H7 (cell line): Measurements from ENCODE around the gene CENPV. TPM values are rescaled to one million over a fixed set of nuclear protein-coding genes. Genes with fewer than 3 reads are reported as not detected.
A peak's percentile ranks its signal among the peaks of the same experiment; 100 is the strongest.

Source experiments
- DNase-seq: peaks from one replicate; pipeline ENCODE4 v3.0.0; 2012
- H3K27me3 ChIP-seq: 2 replicates; pipeline ENCODE4 v1.6.0; 2011; ENCODE audit warnings: mild to moderate bottlenecking, low read length; ENCODE audit not compliant: control insufficient read depth, insufficient read depth
- H3K36me3 ChIP-seq: replicated peaks from 2 replicates; pipeline ENCODE4 v1.5.1; 2011; ENCODE audit warnings: low read length; ENCODE audit not compliant: control insufficient read depth, insufficient read depth
- H3K4me3 ChIP-seq: 2 replicates; pipeline ENCODE4 v1.5.1; 2011; ENCODE audit warnings: low read depth, mild to moderate bottlenecking, control low read depth, low read length, moderate library complexity; ENCODE audit not compliant: insufficient read depth
- total RNA-seq: library from RNA; depleted of rRNA; stranded (reverse); fragments of >200 nt; shearing (Covaris generic); gene quantifications from 2 replicates; pipeline ENCODE4 v1.2.3, GENCODE V29; 2014

CENPV gene
- total RNA-seq, 1 experiment from 2014 or later: 159 TPM

- peak; percentile 40 for DNase-seq
- H3K27me3 ChIP-seq: no peaks in the 10 kb centered on the region
- peaks cover 12% of the 10 kb centered on the region for H3K36me3 ChIP-seq
- no peak overlapping the region for H3K4me3 ChIP-seq
Measured at GRCh38 chr17:16378636-16379282, 25.5 kb upstream of the CENPV start.

GRCh38 chr17:16377941-16378341 is 24.7 kb upstream of the CENPV start:
- no peak for DNase-seq
- no peaks in the 10 kb centered on the region for H3K27me3 ChIP-seq
- H3K36me3 ChIP-seq: peaks cover 8% of the 10 kb centered on the region
- H3K4me3 ChIP-seq: no peak overlapping the region

- no peaks in the 10 kb centered on the region for H3K36me3 ChIP-seq
- no peak overlapping the region for H3K4me3 ChIP-seq
- no peak for DNase-seq
- no peaks in the 10 kb centered on the region for H3K27me3 ChIP-seq
Measured at GRCh38 chr17:16374146-16374938, 21.1 kb upstream of the CENPV start.

- Histone ChIP-seq H3K27me3 (no peaks in the 10 kb centered on the region), H3K36me3 (no peaks in the 10 kb centered on the region), H3K4me3 (no peak overlapping the region)
- DNase-seq: no peak
Measured at GRCh38 chr17:16371742-16372141, 18.5 kb upstream of the CENPV start.

- H3K4me3 ChIP-seq: no peak overlapping the region
- DNase-seq: no peak
- no peaks in the 10 kb centered on the region for H3K36me3 ChIP-seq
- no peaks in the 10 kb centered on the region for H3K27me3 ChIP-seq
Measured at GRCh38 chr17:16364625-16365024, 11.4 kb upstream of the CENPV start.

- H3K36me3 ChIP-seq: no peaks in the 10 kb centered on the region
- no peaks in the 10 kb centered on the region for H3K27me3 ChIP-seq
- peak; percentile 82 for DNase-seq
- no peak overlapping the region for H3K4me3 ChIP-seq
Measured at GRCh38 chr17:16363749-16364536, 10.7 kb upstream of the CENPV start.

GRCh38 chr17:16361874-16362273 is 8.6 kb upstream of the CENPV start:
- H3K36me3 ChIP-seq: no peaks in the 10 kb centered on the region
- no peak for DNase-seq
- no peak overlapping the region for H3K4me3 ChIP-seq
- no peaks in the 10 kb centered on the region for H3K27me3 ChIP-seq

- H3K27me3 ChIP-seq: no peaks in the 10 kb centered on the region
- H3K36me3 ChIP-seq: no peaks in the 10 kb centered on the region
- no peak for DNase-seq
- no peak overlapping the region for H3K4me3 ChIP-seq
Measured at GRCh38 chr17:16358394-16358793, 5.1 kb upstream of the CENPV start.

- peak; percentile 33 for DNase-seq
- Histone ChIP-seq H3K27me3 (no peaks in the 10 kb centered on the region), H3K4me3 (no peak overlapping the region), H3K36me3 (peaks cover 1% of the 10 kb centered on the region)
Measured at GRCh38 chr17:16354585-16354984, 1.3 kb upstream of the CENPV start.

GRCh38 chr17:16352667-16353316 is 477 bp downstream of the CENPV start:
- H3K36me3 ChIP-seq: peaks cover 7% of the 10 kb centered on the region
- H3K27me3 ChIP-seq: no peaks in the 10 kb centered on the region
- peak overlapping the region; percentile 78 for H3K4me3 ChIP-seq
- peak; percentile 84 for DNase-seq

GRCh38 chr17:16352303-16352666 is 984 bp downstream of the CENPV start:
- peaks cover 7% of the 10 kb centered on the region for H3K36me3 ChIP-seq
- H3K27me3 ChIP-seq: no peaks in the 10 kb centered on the region
- DNase-seq: peak; percentile 86
- H3K4me3 ChIP-seq: peak overlapping the region; percentile 78

- Histone ChIP-seq H3K27me3 (no peaks in the 10 kb centered on the region), H3K4me3 (peak overlapping the region; percentile 78), H3K36me3 (peaks cover 7% of the 10 kb centered on the region)
- DNase-seq: no peak
Measured at GRCh38 chr17:16351831-16352230, 1.4 kb downstream of the CENPV start.

GRCh38 chr17:16349431-16349830 is 3.8 kb downstream of the CENPV start:
- H3K4me3 ChIP-seq: no peak overlapping the region
- peaks cover 7% of the 10 kb centered on the region for H3K36me3 ChIP-seq
- no peak for DNase-seq
- H3K27me3 ChIP-seq: no peaks in the 10 kb centered on the region

GRCh38 chr17:16348586-16348985 is 4.7 kb downstream of the CENPV start:
- Histone ChIP-seq H3K27me3 (no peaks in the 10 kb centered on the region), H3K36me3 (peaks cover 7% of the 10 kb centered on the region), H3K4me3 (no peak overlapping the region)
- DNase-seq: no peak
